Uterus (tissue), 2 donors: Measurements from ENCODE around the gene LRRN2.

Experiments
- POLR2A ChIP-seq, 2 donors: fragments of 450-650 bp; IDR thresholded peaks; one replicate each; pipeline ENCODE4 v1.6.1; 2016; ENCODE audit warnings: antibody characterized with exemption in 2 of 2, mild to moderate bottlenecking in 1 of 2, moderate library complexity in 1 of 2
- TF ChIP-seq, protein P1 (sequence below), 4 experiments: fragments of 200-600 bp in 2 of 4; fragments of 450-650 bp in 2 of 4; sonication (generic) in 2 of 4; IDR thresholded peaks; one replicate each; pipeline ENCODE4 v1.5.1; 2016 to 2019; ENCODE audit warnings: antibody characterized with exemption in 4 of 4, mild to moderate bottlenecking in 2 of 4, moderate library complexity in 1 of 4

DNA sequence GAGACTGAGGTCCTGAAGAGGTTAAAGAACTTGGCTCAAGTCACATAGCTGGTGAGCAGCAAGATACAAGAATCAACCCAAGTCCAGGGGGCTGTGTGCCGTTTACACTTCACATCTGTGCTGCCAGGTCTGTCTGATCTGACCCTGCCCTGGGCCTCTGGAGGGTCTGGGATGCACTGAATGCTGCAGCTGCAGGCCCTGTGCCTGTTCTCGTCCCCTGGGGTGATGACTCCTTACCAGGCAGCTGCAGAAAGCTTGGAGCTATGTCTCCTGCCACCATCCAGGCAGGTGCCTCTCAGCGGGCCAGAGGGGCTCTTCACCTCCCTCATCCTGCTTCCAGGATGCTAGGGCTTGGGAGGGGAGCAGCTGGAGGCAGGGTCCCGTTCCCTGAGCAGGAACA, 63.5 kb downstream of the LRRN2 start:
- TF ChIP-seq, protein P1, sequence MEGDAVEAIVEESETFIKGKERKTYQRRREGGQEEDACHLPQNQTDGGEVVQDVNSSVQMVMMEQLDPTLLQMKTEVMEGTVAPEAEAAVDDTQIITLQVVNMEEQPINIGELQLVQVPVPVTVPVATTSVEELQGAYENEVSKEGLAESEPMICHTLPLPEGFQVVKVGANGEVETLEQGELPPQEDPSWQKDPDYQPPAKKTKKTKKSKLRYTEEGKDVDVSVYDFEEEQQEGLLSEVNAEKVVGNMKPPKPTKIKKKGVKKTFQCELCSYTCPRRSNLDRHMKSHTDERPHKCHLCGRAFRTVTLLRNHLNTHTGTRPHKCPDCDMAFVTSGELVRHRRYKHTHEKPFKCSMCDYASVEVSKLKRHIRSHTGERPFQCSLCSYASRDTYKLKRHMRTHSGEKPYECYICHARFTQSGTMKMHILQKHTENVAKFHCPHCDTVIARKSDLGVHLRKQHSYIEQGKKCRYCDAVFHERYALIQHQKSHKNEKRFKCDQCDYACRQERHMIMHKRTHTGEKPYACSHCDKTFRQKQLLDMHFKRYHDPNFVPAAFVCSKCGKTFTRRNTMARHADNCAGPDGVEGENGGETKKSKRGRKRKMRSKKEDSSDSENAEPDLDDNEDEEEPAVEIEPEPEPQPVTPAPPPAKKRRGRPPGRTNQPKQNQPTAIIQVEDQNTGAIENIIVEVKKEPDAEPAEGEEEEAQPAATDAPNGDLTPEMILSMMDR (IDR thresholded peaks at IDR 0.05): no peak
- no peak for TF ChIP-seq POLR2A (IDR thresholded peaks at IDR 0.05)
